HG03565 (cell line): ENCODE data around the gene GNGT2.
"Not testable (repeated sequence)": the region's sequence is repeated elsewhere in the genome, so short reads cannot be mapped to it uniquely, and the experiment has no call there.

Experiments
- ATAC-seq: cut with Tn5 transposase; IDR thresholded peaks from one replicate; pipeline ENCODE4 v1.9.1; 2021; ENCODE audit warnings: mild to moderate bottlenecking, moderate library complexity; ENCODE audit not compliant: unreplicated experiment

Gene GNGT2

GRCh38 chr17:49180998-49181635 lies 29.3 kb downstream of the GNGT2 start:
- ATAC-seq: no peak

DNA sequence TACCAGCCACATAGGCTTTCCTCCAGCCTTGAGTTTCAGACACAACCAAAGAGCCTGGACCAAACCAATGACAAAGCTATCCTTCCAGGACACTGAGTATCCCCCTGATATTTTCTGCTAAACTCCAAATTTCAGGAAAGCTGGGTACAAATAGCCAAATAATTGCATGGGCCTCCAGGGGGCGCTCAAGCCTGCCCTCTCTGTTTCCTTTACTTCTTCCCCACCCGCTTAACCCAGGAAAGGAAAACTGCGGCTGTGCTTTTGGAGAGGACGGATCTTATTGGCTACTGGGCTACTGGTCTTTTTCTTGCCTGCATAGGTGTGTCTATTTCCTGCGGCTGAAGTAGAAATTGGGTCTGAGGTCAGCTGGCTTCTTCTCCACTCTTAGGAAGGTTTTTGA lies 30.1 kb downstream of the GNGT2 start:
- no peak for ATAC-seq

GRCh38 chr17:49175978-49176377 lies 34.4 kb downstream of the GNGT2 start:
- not testable (repeated sequence) for ATAC-seq

DNA sequence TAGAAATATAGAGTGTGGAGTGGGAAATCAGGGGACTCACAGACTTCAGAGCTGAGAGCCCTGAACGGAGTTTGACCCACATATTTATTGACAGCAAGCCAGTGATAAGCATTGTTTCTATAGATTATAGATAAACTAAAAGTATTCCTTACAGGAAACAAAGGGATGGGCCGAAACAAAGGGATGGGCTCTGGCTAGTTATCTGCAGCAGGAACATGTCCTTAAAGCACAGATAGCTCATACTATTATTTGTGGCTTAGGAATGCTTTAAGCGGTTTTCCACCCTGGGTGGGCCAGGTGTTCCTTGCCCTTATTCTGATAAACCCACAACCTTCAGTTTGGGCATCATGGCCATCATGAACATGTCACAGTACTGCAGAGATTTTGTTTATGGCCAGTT lies 39.7 kb downstream of the GNGT2 start:
- ATAC-seq: not testable (repeated sequence)

DNA sequence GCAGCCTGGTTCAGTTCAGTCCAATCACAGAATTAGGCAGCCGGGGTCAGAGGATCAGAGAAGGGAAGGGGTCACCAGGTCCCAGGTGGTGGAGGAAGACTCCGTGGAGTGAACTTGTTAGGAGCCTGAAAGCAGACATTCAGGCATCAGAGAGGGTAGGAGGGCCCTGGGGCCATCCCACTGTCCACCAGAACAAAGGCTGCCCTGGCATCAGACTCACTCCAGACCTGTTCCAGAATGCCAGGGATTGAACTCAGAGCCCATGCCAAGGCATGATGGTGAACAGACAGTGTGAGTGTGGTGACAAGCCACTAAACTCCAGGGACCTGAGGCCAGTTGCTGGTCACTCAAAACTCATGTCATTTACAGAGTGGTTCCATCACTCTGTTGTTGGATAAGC lies 40.2 kb downstream of the GNGT2 start:
- ATAC-seq: no peak

GRCh38 chr17:49168706-49169105 lies 41.7 kb downstream of the GNGT2 start:
- ATAC-seq: no peak

DNA sequence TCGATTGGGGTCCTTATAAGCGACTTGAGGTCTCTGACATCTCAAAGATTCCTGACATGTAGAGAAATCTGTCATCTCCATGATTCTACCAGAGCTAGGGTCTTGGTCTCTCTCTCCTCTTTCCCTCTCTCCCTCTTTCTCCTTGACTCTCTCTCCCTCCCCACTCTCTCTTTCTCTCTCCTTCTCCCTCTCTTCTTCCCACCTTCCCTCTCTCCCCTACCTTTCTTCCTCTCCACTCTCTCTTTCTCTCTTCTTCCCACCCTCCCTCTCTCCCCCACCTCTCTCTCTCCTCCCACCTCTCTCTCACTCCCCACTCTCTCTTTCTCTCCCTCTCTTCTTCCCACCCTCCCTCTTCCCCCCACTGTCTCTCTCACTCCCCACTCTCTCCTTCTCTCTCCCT lies 45.2 kb downstream of the GNGT2 start:
- ATAC-seq: no peak

GRCh38 chr17:49162866-49163265 lies 47.5 kb downstream of the GNGT2 start:
- ATAC-seq: no peak

GRCh38 chr17:49157784-49158183 lies 52.6 kb downstream of the GNGT2 start:
- no peak for ATAC-seq

- ATAC-seq: no peak
These were observed 54.1 kb downstream of the GNGT2 start for GRCh38 chr17:49156256-49156655.
